ENCODE data around the gene HOXB4.
"Not testable (repeated sequence)": the region's sequence is repeated elsewhere in the genome, so short reads cannot be mapped to it uniquely, and the experiment has no call there.

Gene HOXB4

DNA sequence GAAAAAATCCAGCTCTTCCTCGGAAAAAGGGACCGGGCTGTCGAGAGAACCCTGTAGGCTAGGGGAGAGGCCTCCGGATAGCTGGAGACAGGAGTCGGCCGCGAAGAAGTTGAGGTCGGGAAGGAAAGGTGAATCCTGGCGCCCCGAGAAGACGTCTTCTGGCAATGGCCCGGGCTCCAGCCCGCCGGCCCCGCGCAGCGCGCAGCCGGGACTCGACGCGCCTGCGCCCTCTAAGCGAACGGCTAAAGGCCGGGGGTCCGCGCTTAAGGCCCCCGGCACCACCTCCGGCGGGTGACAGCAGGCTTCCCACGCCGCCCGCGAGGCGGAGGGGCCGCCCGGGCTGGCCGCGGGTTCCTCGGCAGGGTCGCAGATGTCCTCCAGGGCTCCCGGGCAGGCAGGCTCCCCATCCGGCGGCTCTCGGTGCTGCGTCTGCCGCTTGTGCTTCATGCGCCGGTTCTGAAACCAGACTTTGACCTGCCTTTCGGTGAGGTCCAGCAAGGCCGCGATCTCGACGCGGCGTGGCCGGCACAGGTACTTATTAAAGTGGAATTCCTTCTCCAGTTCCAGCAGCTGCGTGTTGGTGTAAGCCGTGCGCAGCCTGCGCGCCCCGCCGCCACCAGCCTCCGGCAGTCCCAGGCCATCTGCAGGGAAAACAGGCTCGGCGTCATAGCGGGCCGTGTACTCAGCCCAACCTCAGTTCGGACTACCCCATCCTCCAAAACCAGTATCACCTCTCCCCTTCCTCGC is 34.9 kb downstream of the HOXB4 start:
- whole genome bisulfite sequencing, 2 experiments = 1% methylated on average over 72 of the region's 72 CpGs

DNA sequence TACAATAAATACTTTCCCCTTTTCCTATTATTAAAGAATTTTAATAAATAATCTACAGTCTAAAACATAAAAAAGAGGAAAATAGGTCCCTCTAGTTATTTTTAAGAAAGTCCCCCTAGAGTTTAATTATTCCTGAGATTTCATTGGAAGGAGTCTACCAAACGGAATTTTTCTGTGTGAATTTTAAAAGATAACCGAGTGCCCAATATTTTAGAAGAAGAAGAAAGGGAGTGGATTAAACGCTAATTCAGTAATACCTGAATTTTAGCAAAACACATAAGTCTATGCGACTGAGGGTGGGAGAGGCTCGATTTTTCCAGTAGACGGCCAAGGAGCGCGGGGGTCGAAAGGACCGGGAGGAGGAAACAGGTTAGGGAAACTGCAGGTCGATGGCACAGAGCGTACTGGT is 35.4 kb downstream of the HOXB4 start:
- Histone ChIP-seq H3K27ac (ENCODE audit: insufficient read depth, low read depth, low read length, poor library complexity, severe bottlenecking) (no peak overlapping the region), H3K36me3 (ENCODE audit: control insufficient read depth, insufficient read depth, low read length) (no peaks in the 10 kb centered on the region), H3K27me3 (ENCODE audit: control insufficient read depth, insufficient read depth, low read length, poor library complexity, severe bottlenecking) (peaks cover 98% of the 10 kb centered on the region), H3K4me1 (ENCODE audit: control insufficient read depth, insufficient read depth, low read length) (peaks cover 7% of the 10 kb centered on the region), H3K9me3 (ENCODE audit: control insufficient read depth, low read length) (no peaks in the 10 kb centered on the region), H3K4me3 (ENCODE audit: insufficient read depth, low read depth, low read length) (peak overlapping the region; percentile 48)
- WGBS, 2 experiments = 8% methylated on average over 12 of the region's 12 CpGs

More for the DNA sequence above, 34.9 kb downstream of the HOXB4 start:
- Histone ChIP-seq H3K27me3 (ENCODE audit: control insufficient read depth, insufficient read depth, low read length, poor library complexity, severe bottlenecking) (peaks cover 100% of the 10 kb centered on the region), H3K4me3 (ENCODE audit: insufficient read depth, low read depth, low read length) (peak overlapping the region; percentile 48), H3K4me1 (ENCODE audit: control insufficient read depth, insufficient read depth, low read length) (peaks cover 7% of the 10 kb centered on the region), H3K36me3 (ENCODE audit: control insufficient read depth, insufficient read depth, low read length) (no peaks in the 10 kb centered on the region), H3K9me3 (ENCODE audit: control insufficient read depth, low read length) (no peaks in the 10 kb centered on the region), H3K27ac (ENCODE audit: insufficient read depth, low read depth, low read length, poor library complexity, severe bottlenecking) (no peak overlapping the region)

GRCh38 chr17:48542114-48542656 is 36.0 kb downstream of the HOXB4 start:
- 51 to 57% methylated on average over 25 to 26 of the region's 27 CpGs for WGBS, 2 experiments
- no peak overlapping the region for H3K27ac ChIP-seq (ENCODE audit: insufficient read depth, low read depth, low read length, poor library complexity, severe bottlenecking)
- H3K9me3 ChIP-seq (ENCODE audit: control insufficient read depth, low read length) = no peaks in the 10 kb centered on the region
- peaks cover 97% of the 10 kb centered on the region for H3K27me3 ChIP-seq (ENCODE audit: control insufficient read depth, insufficient read depth, low read length, poor library complexity, severe bottlenecking)
- peaks cover 7% of the 10 kb centered on the region for H3K4me1 ChIP-seq (ENCODE audit: control insufficient read depth, insufficient read depth, low read length)
- H3K4me3 ChIP-seq (ENCODE audit: insufficient read depth, low read depth, low read length) = peak overlapping the region; percentile 48
- H3K36me3 ChIP-seq (ENCODE audit: control insufficient read depth, insufficient read depth, low read length) = no peaks in the 10 kb centered on the region

- Histone ChIP-seq H3K27me3 (ENCODE audit: control insufficient read depth, insufficient read depth, low read length, poor library complexity, severe bottlenecking) (peaks cover 93% of the 10 kb centered on the region), H3K27ac (ENCODE audit: insufficient read depth, low read depth, low read length, poor library complexity, severe bottlenecking) (no peak overlapping the region), H3K9me3 (ENCODE audit: control insufficient read depth, low read length) (no peaks in the 10 kb centered on the region), H3K4me1 (ENCODE audit: control insufficient read depth, insufficient read depth, low read length) (peaks cover 6% of the 10 kb centered on the region), H3K36me3 (ENCODE audit: control insufficient read depth, insufficient read depth, low read length) (no peaks in the 10 kb centered on the region), H3K4me3 (ENCODE audit: insufficient read depth, low read depth, low read length) (peak overlapping the region; percentile 48)
- 49 to 50% methylated on average over 35 of the region's 36 CpGs for whole genome bisulfite sequencing, 2 experiments
Observed at GRCh38 chr17:48541577-48542113, 36.5 kb downstream of the HOXB4 start.

DNA sequence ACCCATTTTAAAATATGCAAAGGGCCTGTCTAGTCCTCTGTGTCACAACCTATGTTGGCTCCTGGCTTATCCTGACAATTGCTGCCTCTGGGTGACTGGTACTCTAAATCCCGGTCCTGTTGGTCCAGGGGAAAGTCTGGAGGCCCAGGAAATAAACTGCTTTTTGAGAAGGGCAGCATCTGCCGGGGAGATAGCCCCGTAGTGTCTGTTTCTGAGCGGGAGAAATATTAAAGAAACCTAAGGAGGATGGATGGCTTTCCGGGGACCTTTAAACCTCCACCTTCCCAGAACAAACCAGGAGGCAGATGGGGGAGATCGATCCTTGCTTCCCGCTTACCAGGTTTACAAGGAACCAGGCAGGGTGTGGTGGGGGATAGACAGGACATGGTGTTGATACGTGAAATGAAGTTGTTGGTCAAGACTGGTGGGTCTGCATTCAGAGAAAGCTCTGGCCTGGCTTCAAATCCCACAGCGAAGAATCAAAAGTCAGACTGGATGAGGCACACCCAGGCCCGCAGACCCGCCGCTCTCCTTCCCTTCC is 37.0 kb downstream of the HOXB4 start:
- H3K36me3 ChIP-seq (ENCODE audit: control insufficient read depth, insufficient read depth, low read length) = no peaks in the 10 kb centered on the region
- H3K9me3 ChIP-seq (ENCODE audit: control insufficient read depth, low read length) = no peaks in the 10 kb centered on the region
- peak overlapping the region; percentile 48 for H3K4me3 ChIP-seq (ENCODE audit: insufficient read depth, low read depth, low read length)
- H3K27ac ChIP-seq (ENCODE audit: insufficient read depth, low read depth, low read length, poor library complexity, severe bottlenecking) = no peak overlapping the region
- peaks cover under 1% of the 10 kb centered on the region for H3K4me1 ChIP-seq (ENCODE audit: control insufficient read depth, insufficient read depth, low read length)
- H3K27me3 ChIP-seq (ENCODE audit: control insufficient read depth, insufficient read depth, low read length, poor library complexity, severe bottlenecking) = peaks cover 91% of the 10 kb centered on the region
- 72 to 76% methylated on average over 12 of the region's 12 CpGs for WGBS, 2 experiments

DNA sequence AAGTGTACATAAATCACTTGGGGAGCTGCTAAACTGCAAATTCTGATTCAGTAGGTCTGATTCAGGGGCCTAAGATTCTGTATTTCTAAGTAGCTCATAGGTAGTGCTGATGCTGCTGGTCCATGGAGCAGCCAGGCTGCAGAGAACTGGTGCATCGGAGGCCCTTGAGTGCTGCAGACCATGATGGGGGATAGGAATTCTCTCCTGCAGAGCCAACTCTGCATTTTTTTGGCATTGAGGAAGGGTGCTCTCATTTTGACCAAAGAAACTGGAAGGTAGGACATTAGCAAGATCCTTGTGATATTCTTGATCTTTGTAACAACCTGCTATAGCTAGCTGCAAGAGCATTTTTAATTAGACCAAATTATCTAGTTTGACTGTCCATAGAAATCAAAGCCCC is 37.9 kb downstream of the HOXB4 start:
- no peak overlapping the region for H3K27ac ChIP-seq (ENCODE audit: insufficient read depth, low read depth, low read length, poor library complexity, severe bottlenecking)

GRCh38 chr17:48539177-48539576 is 39.0 kb downstream of the HOXB4 start:
- no peaks in the 10 kb centered on the region for H3K9me3 ChIP-seq (ENCODE audit: control insufficient read depth, low read length)
- H3K4me3 ChIP-seq (ENCODE audit: insufficient read depth, low read depth, low read length) = no peak overlapping the region
- H3K4me1 ChIP-seq (ENCODE audit: control insufficient read depth, insufficient read depth, low read length) = no peaks in the 10 kb centered on the region
- WGBS, 2 experiments = 87 to 91% methylated on average over 4 of the region's 4 CpGs
- H3K27ac ChIP-seq (ENCODE audit: insufficient read depth, low read depth, low read length, poor library complexity, severe bottlenecking) = no peak overlapping the region
- peaks cover 83% of the 10 kb centered on the region for H3K27me3 ChIP-seq (ENCODE audit: control insufficient read depth, insufficient read depth, low read length, poor library complexity, severe bottlenecking)
- no peaks in the 10 kb centered on the region for H3K36me3 ChIP-seq (ENCODE audit: control insufficient read depth, insufficient read depth, low read length)

More for the DNA sequence above, 37.9 kb downstream of the HOXB4 start:
- no peak overlapping the region for H3K4me3 ChIP-seq (ENCODE audit: insufficient read depth, low read depth, low read length)
- peaks cover 90% of the 10 kb centered on the region for H3K27me3 ChIP-seq (ENCODE audit: control insufficient read depth, insufficient read depth, low read length, poor library complexity, severe bottlenecking)
- no peaks in the 10 kb centered on the region for H3K9me3 ChIP-seq (ENCODE audit: control insufficient read depth, low read length)
- no peaks in the 10 kb centered on the region for H3K4me1 ChIP-seq (ENCODE audit: control insufficient read depth, insufficient read depth, low read length)
- H3K36me3 ChIP-seq (ENCODE audit: control insufficient read depth, insufficient read depth, low read length) = no peaks in the 10 kb centered on the region
- WGBS, 2 experiments = 49 to 64% methylated on average over 1 of the region's 1 CpG

- Histone ChIP-seq H3K27me3 (ENCODE audit: control insufficient read depth, insufficient read depth, low read length, poor library complexity, severe bottlenecking) (peaks cover 82% of the 10 kb centered on the region), H3K4me3 (ENCODE audit: insufficient read depth, low read depth, low read length) (no peak overlapping the region), H3K27ac (ENCODE audit: insufficient read depth, low read depth, low read length, poor library complexity, severe bottlenecking) (no peak overlapping the region), H3K4me1 (ENCODE audit: control insufficient read depth, insufficient read depth, low read length) (no peaks in the 10 kb centered on the region), H3K36me3 (ENCODE audit: control insufficient read depth, insufficient read depth, low read length) (no peaks in the 10 kb centered on the region), H3K9me3 (ENCODE audit: control insufficient read depth, low read length) (no peaks in the 10 kb centered on the region)
- 96 to 97% methylated on average over 2 to 3 of the region's 3 CpGs for WGBS, 2 experiments
Observed at GRCh38 chr17:48537316-48537715, 40.8 kb downstream of the HOXB4 start.

GRCh38 chr17:48535793-48536559 is 42.2 kb downstream of the HOXB4 start:
- not testable (repeated sequence) for H3K27ac ChIP-seq (ENCODE audit: insufficient read depth, low read depth, low read length, poor library complexity, severe bottlenecking)

GRCh38 chr17:48532261-48532660 is 45.9 kb downstream of the HOXB4 start:
- peaks cover 27% of the 10 kb centered on the region for H3K4me1 ChIP-seq (ENCODE audit: control insufficient read depth, insufficient read depth, low read length)
- WGBS, 2 experiments = 80 to 84% methylated on average over 8 of the region's 8 CpGs
- H3K9me3 ChIP-seq (ENCODE audit: control insufficient read depth, low read length) = no peaks in the 10 kb centered on the region
- H3K4me3 ChIP-seq (ENCODE audit: insufficient read depth, low read depth, low read length) = no peak overlapping the region
- no peaks in the 10 kb centered on the region for H3K36me3 ChIP-seq (ENCODE audit: control insufficient read depth, insufficient read depth, low read length)
- H3K27ac ChIP-seq (ENCODE audit: insufficient read depth, low read depth, low read length, poor library complexity, severe bottlenecking) = no peak overlapping the region
- peaks cover 85% of the 10 kb centered on the region for H3K27me3 ChIP-seq (ENCODE audit: control insufficient read depth, insufficient read depth, low read length, poor library complexity, severe bottlenecking)

More at GRCh38 chr17:48535793-48536559, 42.2 kb downstream of the HOXB4 start:
- H3K27me3 ChIP-seq (ENCODE audit: control insufficient read depth, insufficient read depth, low read length, poor library complexity, severe bottlenecking) = peaks cover 82% of the 10 kb centered on the region
- not testable (repeated sequence) for H3K36me3 ChIP-seq (ENCODE audit: control insufficient read depth, insufficient read depth, low read length); H3K9me3 ChIP-seq (ENCODE audit: control insufficient read depth, low read length); H3K4me3 ChIP-seq (ENCODE audit: insufficient read depth, low read depth, low read length); H3K4me1 ChIP-seq (ENCODE audit: control insufficient read depth, insufficient read depth, low read length)
- WGBS, 2 experiments = 93 to 94% methylated on average over 7 of the region's 9 CpGs

Measured in ectodermal cell (in vitro differentiated cells).